Mesendoderm (in vitro differentiated cells): ENCODE data around the gene CILP2.

Experiments used
- DNase-seq: peaks from one replicate; pipeline ENCODE4 v3.0.0; 2013
- H2AK5ac ChIP-seq: 2 replicates; pipeline ENCODE4 v1.6.1; 2013; ENCODE audit warnings: low read length, inconsistent platforms
- H2BK120ac ChIP-seq: 2 replicates; pipeline ENCODE4 v1.6.1; 2013; ENCODE audit warnings: low read depth, mild to moderate bottlenecking, low read length, moderate library complexity, mixed read lengths
- H2BK15ac ChIP-seq: replicated peaks from 2 replicates; pipeline ENCODE4 v1.6.1; 2013; ENCODE audit warnings: low read depth, mild to moderate bottlenecking, moderate library complexity
- H2BK5ac ChIP-seq: 2 replicates; pipeline ENCODE4 v1.6.1; 2013; ENCODE audit warnings: low read length, inconsistent platforms
- H3K18ac ChIP-seq: 2 replicates; pipeline ENCODE4 v1.6.1; 2013; ENCODE audit warnings: mild to moderate bottlenecking, low read length, mixed read lengths
- H3K23ac ChIP-seq: one replicate; pipeline ENCODE4 v1.6.1; 2013; ENCODE audit warnings: low read length
- H3K27ac ChIP-seq: 2 replicates; pipeline ENCODE4 v1.5.1; 2013; ENCODE audit warnings: low read depth, mild to moderate bottlenecking, inconsistent platforms, low read length, moderate library complexity
- H3K27me3 ChIP-seq: 2 replicates; pipeline ENCODE4 v1.6.1; 2013; ENCODE audit warnings: low read length, control low read depth, mild to moderate bottlenecking, inconsistent platforms; ENCODE audit not compliant: insufficient read depth, poor library complexity
- H3K36me3 ChIP-seq: 2 replicates; pipeline ENCODE4 v1.6.1; 2013; ENCODE audit warnings: low read length, inconsistent platforms; ENCODE audit not compliant: control insufficient read depth, insufficient read depth
- H3K4ac ChIP-seq: one replicate; pipeline ENCODE4 v1.6.1; 2013; ENCODE audit warnings: low read depth, mild to moderate bottlenecking, low read length, moderate library complexity
- H3K4me1 ChIP-seq: 2 replicates; pipeline ENCODE4 v1.6.1; 2013; ENCODE audit warnings: low read depth, low read length, inconsistent platforms; ENCODE audit not compliant: control insufficient read depth
- H3K4me2 ChIP-seq: 2 replicates; pipeline ENCODE4 v1.6.1; 2013; ENCODE audit warnings: low read length
- H3K4me3 ChIP-seq: 2 replicates; pipeline ENCODE4 v1.5.1; 2013; ENCODE audit warnings: mild to moderate bottlenecking, low read length
- H3K56ac ChIP-seq: one replicate; pipeline ENCODE4 v1.6.1; 2013; ENCODE audit warnings: low read length
- H3K79me1 ChIP-seq: 2 replicates; pipeline ENCODE4 v1.6.1; 2013; ENCODE audit warnings: low read length, inconsistent platforms
- H3K79me2 ChIP-seq: 2 replicates; pipeline ENCODE4 v1.6.1; 2013; ENCODE audit warnings: mild to moderate bottlenecking, low read length; ENCODE audit not compliant: control insufficient read depth, insufficient read depth
- H3K9ac ChIP-seq: 2 replicates; pipeline ENCODE4 v1.6.1; 2013; ENCODE audit warnings: low read length, inconsistent platforms
- H4K5ac ChIP-seq: one replicate; pipeline ENCODE4 v1.6.1; 2013; ENCODE audit warnings: low read length
- H4K8ac ChIP-seq: one replicate; pipeline ENCODE4 v1.6.1; 2013; ENCODE audit warnings: low read depth, mild to moderate bottlenecking, control low read depth, low read length, moderate library complexity
- WGBS: extraction: QIAGEN DNeasy Blood & Tissue Kit; methylation state at CpG from one replicate; pipeline ENCODE4 v1.1.7; 2013; ENCODE audit warnings: low lambda C conversion rate, missing lambda C conversion rate; ENCODE audit not compliant: insufficient coverage; ENCODE audit errors: extremely low coverage; 5-methylcytosine and 5-hydroxymethylcytosine counted together

Gene CILP2

DNA sequence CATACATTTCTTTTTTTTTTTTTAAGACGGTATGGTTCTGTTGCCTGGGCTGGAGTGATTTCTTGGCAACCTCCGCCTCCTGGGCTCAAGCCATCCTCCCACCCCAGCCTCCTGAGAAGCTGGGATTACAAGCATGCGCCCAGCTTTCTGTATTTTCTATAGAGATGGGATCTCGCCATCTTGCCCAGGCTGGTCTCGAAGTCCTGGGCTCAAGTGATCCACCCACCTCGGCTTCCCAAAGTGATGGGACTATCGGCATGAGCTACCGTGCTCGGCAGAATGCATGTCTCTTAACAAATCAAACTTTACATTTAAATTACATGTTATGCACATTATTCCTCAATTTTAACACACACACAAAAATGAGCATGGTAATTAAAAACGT, 20.8 kb upstream of the CILP2 start:
- Histone ChIP-seq H3K56ac (no peak overlapping the region), H3K9ac (no peak overlapping the region), H3K4ac (no peak overlapping the region), H2AK5ac (no peak overlapping the region), H2BK5ac (no peak overlapping the region), H4K8ac (no peak overlapping the region), H3K79me1 (peaks cover 14% of the 10 kb centered on the region), H3K23ac (no peak overlapping the region), H2BK120ac (no peak overlapping the region), H3K36me3 (peaks cover 4% of the 10 kb centered on the region), H3K4me1 (no peaks in the 10 kb centered on the region), H2BK15ac (no peak overlapping the region), H3K27me3 (no peaks in the 10 kb centered on the region), H3K79me2 (peaks cover 23% of the 10 kb centered on the region), H3K27ac (no peak overlapping the region), H3K18ac (no peak overlapping the region), H3K4me2 (no peak overlapping the region), H3K4me3 (no peak overlapping the region), H4K5ac (no peak overlapping the region)
- no peak for DNase-seq
- 100% methylated on average over 1 of the region's 10 CpGs for WGBS

DNA sequence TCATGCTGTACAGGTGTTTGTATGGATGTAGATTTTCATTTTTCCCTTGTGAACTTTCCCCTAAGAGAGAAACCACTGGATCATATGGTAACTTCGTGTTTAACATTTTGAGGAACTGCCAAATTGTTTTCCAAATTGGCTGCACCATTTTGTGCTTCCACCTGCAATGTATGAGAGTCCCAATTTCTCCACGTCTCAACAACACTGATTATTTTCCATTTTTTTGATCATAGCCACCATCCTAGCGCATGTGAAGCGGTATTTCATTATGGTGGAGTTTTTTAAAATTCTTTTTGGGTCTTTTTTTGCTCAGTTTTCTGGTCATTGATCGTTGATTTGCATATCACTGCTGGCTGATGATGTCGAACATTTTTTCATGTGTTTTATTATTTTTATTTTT, 17.1 kb upstream of the CILP2 start:
- no peak overlapping the region for H2BK120ac ChIP-seq
- H3K27ac ChIP-seq, result no peak overlapping the region
- H3K56ac ChIP-seq, result no peak overlapping the region
- H3K79me2 ChIP-seq, result peaks cover 30% of the 10 kb centered on the region
- no peak overlapping the region for H3K4me3 ChIP-seq
- no peak overlapping the region for H3K4me2 ChIP-seq
- no peak overlapping the region for H3K23ac ChIP-seq
- no peak overlapping the region for H3K18ac ChIP-seq
- no peak overlapping the region for H4K5ac ChIP-seq
- no peak overlapping the region for H4K8ac ChIP-seq
- peaks cover 4% of the 10 kb centered on the region for H3K36me3 ChIP-seq
- no peak overlapping the region for H3K9ac ChIP-seq
- no CpG with 5 or more reads among the region's 6 CpGs for WGBS
- H2BK15ac ChIP-seq, result no peak overlapping the region
- no peaks in the 10 kb centered on the region for H3K4me1 ChIP-seq
- no peak overlapping the region for H2BK5ac ChIP-seq
- peaks cover 21% of the 10 kb centered on the region for H3K79me1 ChIP-seq
- no peak for DNase-seq
- no peaks in the 10 kb centered on the region for H3K27me3 ChIP-seq
- H3K4ac ChIP-seq, result no peak overlapping the region
- H2AK5ac ChIP-seq, result no peak overlapping the region

DNA sequence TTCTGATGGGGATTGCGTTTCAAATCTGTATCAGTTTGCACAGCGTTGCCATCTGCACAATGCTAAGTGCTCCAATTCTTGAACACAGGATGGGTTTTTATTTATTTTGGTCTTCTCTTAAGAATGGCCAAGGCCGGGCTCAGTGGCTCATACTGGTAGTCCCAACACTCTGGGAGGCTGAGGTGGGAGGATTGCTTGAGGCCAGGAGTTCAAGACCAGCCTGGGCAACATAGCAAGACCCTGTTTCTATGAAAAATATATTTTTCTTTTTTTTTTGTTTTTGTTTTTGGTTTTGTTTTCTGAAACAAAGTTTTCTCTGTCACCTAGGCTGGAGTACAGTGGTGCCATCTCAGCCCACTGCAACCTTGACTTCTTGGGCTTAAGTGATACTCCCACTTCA, 14.9 kb upstream of the CILP2 start:
- Histone ChIP-seq H3K36me3 (peaks cover 6% of the 10 kb centered on the region), H3K9ac (no peak overlapping the region), H2AK5ac (no peak overlapping the region), H4K8ac (no peak overlapping the region), H3K56ac (no peak overlapping the region), H2BK15ac (no peak overlapping the region), H3K4me2 (no peak overlapping the region), H3K79me2 (peaks cover 19% of the 10 kb centered on the region), H3K27me3 (no peaks in the 10 kb centered on the region), H3K79me1 (peaks cover 21% of the 10 kb centered on the region), H4K5ac (no peak overlapping the region), H3K18ac (no peak overlapping the region), H3K23ac (no peak overlapping the region), H3K27ac (no peak overlapping the region), H2BK5ac (no peak overlapping the region), H3K4me1 (no peaks in the 10 kb centered on the region), H3K4me3 (no peak overlapping the region), H2BK120ac (no peak overlapping the region), H3K4ac (no peak overlapping the region)
- no CpG with 5 or more reads among the region's 3 CpGs for WGBS
- no peak for DNase-seq

DNA sequence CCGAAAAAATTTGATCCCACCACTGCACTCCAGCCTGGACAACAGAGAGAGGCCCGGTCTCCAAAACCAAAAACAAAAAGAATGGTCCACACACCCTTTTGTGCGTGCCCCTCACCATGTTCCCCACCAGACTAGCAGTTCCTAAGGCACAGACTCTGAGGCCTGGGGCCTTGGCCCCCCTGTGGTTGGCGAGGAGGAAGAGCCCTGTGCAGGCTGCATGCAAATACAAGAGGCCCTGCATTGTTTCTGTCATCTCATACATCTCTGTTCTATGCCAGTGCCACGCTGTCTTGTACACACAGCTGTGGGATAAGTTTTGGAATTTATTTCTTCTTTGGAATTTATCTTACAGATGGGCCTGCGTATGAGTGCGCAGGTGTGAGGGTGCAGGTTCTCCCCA, 14.0 kb upstream of the CILP2 start:
- no peak overlapping the region for H4K8ac ChIP-seq
- H2BK120ac ChIP-seq, result no peak overlapping the region
- H2AK5ac ChIP-seq, result no peak overlapping the region
- H2BK15ac ChIP-seq, result no peak overlapping the region
- H4K5ac ChIP-seq, result no peak overlapping the region
- no peak overlapping the region for H3K4me3 ChIP-seq
- H3K4me2 ChIP-seq, result no peak overlapping the region
- WGBS, result no CpG with 5 or more reads among the region's 7 CpGs
- no peak overlapping the region for H3K18ac ChIP-seq
- H2BK5ac ChIP-seq, result no peak overlapping the region
- H3K4me1 ChIP-seq, result no peaks in the 10 kb centered on the region
- no peaks in the 10 kb centered on the region for H3K27me3 ChIP-seq
- H3K23ac ChIP-seq, result no peak overlapping the region
- H3K56ac ChIP-seq, result no peak overlapping the region
- peaks cover 6% of the 10 kb centered on the region for H3K36me3 ChIP-seq
- H3K9ac ChIP-seq, result no peak overlapping the region
- H3K4ac ChIP-seq, result no peak overlapping the region
- H3K79me1 ChIP-seq, result peaks cover 21% of the 10 kb centered on the region
- H3K79me2 ChIP-seq, result peaks cover 18% of the 10 kb centered on the region
- H3K27ac ChIP-seq, result no peak overlapping the region
- DNase-seq, result no peak

DNA sequence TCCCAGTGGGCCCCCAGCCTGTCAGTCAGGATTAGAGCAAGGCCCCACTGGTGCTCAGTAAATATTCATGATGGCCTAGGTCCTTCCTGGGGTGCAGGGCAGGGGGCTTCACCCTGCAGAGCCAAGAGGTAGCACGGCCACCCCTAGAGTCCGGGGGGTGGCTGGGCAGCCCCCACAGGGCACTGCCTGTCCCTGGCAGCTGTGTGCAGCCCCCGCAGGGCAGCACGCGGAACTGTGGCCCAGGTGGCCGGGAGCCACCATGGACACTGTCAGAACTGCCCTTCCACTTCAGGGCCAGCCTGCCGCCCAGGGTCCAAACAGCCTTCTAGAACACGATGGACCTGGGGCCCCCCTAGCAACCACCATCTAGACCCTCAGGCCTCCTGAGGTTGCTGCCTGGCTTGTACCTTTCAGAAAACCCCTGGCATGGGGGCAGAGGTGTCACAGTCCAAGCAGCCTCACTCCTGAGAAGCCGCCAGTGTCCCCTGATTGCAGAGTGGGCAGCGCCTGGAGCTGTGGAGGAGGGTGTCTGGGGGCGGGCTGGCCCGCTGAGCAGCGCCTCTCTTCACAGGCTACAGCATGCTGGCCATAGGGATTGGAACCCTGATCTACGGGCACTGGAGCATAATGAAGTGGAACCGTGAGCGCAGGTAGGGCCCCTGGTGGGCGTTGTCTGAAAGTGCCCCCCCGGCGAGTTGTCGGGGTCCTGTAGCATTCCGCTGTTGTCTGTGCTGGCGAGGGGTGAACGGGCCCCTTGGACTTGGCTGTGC, 12.3 kb upstream of the CILP2 start:
- Histone ChIP-seq H3K27ac (no peak overlapping the region), H3K9ac (no peak overlapping the region), H3K27me3 (no peaks in the 10 kb centered on the region), H3K23ac (no peak overlapping the region), H2BK15ac (no peak overlapping the region), H3K4me3 (no peak overlapping the region), H3K56ac (no peak overlapping the region), H4K5ac (no peak overlapping the region), H2AK5ac (no peak overlapping the region), H3K36me3 (peaks cover 4% of the 10 kb centered on the region), H3K79me1 (peaks cover 10% of the 10 kb centered on the region), H3K18ac (no peak overlapping the region), H3K4me1 (no peaks in the 10 kb centered on the region), H3K4me2 (no peak overlapping the region), H3K4ac (no peak overlapping the region), H3K79me2 (peaks cover 11% of the 10 kb centered on the region), H4K8ac (no peak overlapping the region), H2BK5ac (no peak overlapping the region), H2BK120ac (no peak overlapping the region)
- DNase-seq, result no peak
- WGBS, result no CpG with 5 or more reads among the region's 23 CpGs
